Hippocampal formation (tissue), 2 donors: ENCODE results near the gene ARMC9.
"Not testable (repeated sequence)": the region's sequence is repeated elsewhere in the genome, so short reads cannot be mapped to it uniquely, and the experiment has no call there.

Experiments used
- DNase-seq, 2 donors: peaks; one replicate each; lab custom pipeline; 2025; lab: John Stamatoyannopoulos, UW

ARMC9 gene

DNA sequence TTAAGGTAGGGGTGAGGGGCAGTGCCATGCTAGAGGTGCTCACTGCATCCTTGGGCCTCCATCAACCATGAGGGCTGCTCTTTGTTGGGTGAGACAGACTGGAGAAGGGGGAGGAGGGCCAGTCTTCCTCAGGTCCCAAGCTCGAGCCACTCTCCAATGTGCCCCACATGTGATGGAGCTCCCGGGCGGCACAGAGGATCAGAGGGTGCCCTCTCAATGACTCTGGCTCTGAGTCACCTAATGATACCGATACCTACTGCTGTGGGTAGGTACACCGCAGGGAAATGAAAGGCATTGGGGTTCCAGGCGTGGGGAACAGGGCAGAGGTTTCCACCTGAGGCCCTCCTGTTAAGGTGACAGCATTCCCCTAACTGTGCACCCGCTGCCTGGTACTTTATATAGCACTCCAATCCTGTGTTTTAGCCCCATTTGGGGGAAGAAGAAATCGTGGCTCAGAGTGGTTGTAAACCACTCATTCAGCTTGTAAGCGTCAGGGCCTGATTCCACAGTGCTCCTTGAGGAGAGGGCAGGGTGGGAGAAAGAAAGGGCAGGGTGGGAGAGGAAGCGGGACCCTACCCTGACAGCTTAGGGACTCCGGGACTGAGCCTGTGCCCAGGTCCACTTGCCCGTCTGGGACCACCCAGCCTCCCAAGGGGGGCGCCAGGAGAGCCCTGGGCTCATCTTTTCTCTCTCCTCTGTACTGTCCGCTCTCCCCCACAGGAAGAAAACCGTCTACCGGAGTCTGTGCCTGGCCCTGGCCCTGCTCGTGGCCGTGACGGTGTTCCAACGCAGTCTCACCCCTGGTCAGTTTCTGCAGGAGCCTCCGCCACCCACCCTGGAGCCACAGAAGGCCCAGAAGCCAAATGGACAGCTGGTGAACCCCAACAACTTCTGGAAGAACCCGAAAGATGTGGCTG, 198.8 kb downstream of the ARMC9 start:
- DNase-seq, result no peak

GRCh38 chr2:231397928-231398294, 199.5 kb downstream of the ARMC9 start:
- no peak for DNase-seq

- DNase-seq, result no peak
These were observed 200.2 kb downstream of the ARMC9 start for GRCh38 chr2:231398585-231398984.

DNA sequence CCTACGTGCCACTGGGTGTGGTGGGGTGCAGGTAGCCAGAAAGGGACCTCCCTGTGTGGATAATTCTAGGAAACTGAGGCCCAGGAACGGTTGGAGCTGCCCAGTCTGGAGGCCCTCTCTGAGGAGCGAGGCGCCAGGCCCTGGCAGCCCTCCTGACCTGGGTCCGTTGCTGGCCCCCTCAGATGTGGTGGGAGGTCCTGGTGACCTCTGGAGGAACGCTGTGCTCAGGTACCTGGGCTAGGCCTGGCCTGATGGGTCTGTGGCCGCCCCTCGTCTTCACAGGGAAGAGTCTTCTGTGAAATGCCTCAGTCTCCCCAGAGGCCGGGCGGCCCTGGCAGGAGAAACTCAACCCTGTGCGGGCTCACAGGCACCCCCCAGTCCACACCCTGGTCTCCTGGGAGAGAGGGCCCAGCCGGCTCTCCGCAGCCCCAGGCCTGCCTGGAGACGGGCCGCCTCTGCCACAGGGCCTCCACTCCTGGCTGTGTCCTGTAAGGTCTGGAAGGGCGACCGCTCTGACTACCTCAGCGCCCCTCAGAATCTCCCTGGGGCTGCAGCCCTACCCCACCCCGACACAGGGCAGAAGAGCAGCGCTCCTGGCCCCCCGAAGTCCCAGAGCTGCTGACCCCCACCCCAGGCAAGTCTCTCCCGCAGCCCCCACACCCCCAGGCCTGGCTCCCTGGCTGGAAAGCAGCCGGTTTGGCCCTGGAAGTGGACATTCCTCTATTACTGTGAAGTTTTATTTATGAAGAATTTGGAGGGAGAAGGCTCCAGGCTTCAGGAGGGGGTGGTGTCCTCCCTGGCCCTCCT, 200.8 kb downstream of the ARMC9 start:
- no peak for DNase-seq

GRCh38 chr2:231399853-231400680, 201.6 kb downstream of the ARMC9 start:
- DNase-seq, result peak in 1 of 2 donors; percentile 40

DNA sequence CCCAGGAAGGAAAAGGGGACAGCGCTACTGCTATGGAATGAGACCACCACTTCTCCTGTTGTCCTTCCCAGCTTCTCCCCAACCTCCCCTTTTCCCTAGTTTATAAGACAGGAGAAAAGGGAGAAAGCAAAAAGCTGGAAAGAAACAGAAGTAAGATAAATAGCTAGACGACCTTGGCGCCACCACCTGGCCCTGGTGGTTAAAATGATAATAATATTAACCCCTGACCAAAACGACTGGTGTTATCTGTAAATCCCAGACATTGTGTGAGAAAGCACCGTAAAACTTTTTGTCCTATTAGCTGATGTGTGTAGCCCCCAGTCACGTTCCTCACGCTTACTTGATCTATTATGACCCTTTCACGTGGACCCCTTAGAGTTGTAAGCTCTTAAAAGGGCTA, 202.2 kb downstream of the ARMC9 start:
- DNase-seq, result not testable (repeated sequence)

GRCh38 chr2:231401101-231401500, 202.7 kb downstream of the ARMC9 start:
- DNase-seq, result not testable (repeated sequence)

DNA sequence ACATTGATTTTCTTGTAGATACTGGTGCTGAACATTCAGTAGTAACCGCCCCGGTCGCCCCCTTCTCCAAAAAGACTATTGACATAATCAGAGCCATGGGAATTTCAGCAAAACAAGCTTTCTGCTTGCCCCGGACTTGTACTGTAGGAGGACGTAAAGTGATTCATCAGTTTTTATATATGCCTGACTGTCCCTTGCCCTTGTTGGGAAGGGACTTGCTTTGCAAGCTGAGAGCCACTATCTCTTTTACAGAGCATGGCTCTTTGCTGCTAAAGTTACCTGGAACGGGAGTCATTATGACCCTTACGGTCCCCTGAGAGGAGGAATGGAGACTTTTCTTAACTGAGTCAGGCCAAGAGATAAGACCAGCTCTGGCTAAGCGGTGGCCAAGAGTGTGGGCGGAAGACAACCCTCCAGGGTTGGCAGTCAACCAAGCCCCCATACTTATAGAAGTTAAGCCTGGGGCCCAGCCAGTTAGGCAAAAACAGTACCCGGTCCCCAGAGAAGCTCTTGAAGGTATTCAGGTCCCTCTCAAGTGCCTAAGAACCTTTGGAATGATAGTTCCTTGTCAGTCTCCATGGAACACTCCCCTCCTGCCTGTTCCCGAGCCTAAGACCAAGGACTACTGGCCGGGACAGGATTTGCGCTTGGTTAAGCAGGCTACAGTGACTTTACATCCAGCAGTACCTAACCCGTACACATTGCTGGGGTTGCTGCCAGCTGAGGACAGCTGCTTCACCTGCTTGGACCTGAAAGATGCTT, 205.2 kb downstream of the ARMC9 start:
- not testable (repeated sequence) for DNase-seq

GRCh38 chr2:231404183-231404578, 205.8 kb downstream of the ARMC9 start:
- not testable (repeated sequence) for DNase-seq

DNA sequence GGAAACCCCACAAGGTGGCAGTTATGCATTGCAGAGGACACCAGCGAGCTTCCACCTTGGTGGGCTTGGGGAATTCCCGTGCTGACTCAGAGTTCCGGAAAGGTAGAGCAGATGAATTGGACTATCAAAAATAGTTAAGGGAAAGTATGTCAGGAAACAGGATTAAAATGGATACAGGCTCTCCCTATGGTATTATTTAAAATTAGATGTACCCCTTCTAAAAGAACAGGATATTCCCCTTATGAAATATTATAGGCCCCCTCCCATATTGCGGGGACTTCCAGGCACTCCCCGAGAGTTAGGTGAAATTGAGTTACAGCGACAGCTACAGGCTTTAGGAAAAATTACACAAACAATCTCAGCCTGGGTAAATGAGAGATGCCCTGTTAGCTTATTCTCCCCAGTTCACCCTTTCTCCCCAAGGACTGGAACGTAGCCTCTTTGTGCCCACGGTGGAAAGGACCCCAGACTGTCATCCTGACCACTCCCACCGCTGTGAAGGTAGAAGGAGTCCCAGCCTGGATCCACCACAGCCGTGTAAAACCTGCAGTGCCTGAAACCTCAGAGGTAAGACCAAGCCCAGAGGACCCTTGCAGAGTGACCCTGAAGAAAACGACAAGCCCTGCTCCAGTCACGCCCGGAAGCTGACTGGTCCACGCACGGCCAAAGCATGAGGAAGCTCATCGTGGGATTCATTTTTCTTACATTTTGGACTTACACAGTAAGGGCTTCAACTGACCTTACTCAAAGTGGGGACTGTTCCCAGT, 207.4 kb downstream of the ARMC9 start:
- not testable (repeated sequence) for DNase-seq

DNA sequence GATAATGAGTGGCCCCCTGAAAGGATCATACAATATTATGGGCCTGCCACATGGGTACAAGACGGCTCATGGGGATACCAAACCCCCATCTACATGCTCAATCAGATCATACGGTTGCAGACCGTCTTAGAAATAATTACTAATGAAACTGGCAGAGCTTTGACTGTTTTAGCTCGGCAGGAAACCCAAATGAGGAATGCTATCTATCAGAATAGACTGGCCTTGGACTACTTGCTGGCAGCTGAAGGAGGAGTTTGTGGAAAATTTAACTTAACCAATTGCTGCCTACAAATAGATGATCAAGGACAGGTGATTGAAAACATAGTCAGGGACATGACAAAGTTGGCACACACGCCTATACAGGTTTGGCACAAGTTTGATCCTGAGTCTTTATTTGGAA, 209.3 kb downstream of the ARMC9 start:
- not testable (repeated sequence) for DNase-seq

GRCh38 chr2:231408304-231408703, 209.9 kb downstream of the ARMC9 start:
- not testable (repeated sequence) for DNase-seq

DNA sequence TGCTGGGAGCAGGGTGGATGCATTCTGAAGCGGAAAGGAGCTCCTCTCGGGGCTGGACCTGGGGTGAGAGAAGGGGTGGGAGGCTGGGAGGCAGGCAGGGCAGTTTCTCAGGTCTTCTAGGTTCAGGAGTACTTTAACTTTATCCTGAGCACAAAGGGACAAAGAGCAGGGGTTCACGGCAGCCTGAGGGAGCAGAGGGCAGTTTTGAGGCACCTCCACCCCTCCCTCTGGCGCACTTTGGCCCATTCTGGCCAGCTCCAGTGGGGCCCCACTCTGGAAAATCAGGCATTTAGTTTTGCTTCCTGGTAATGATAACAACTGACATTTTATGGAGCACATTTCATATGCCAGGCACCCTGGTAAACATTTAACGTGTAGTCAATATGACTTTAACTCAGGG, 211.3 kb downstream of the ARMC9 start:
- no peak for DNase-seq

- no peak for DNase-seq
These were observed 212.0 kb downstream of the ARMC9 start for GRCh38 chr2:231410293-231411004.

DNA sequence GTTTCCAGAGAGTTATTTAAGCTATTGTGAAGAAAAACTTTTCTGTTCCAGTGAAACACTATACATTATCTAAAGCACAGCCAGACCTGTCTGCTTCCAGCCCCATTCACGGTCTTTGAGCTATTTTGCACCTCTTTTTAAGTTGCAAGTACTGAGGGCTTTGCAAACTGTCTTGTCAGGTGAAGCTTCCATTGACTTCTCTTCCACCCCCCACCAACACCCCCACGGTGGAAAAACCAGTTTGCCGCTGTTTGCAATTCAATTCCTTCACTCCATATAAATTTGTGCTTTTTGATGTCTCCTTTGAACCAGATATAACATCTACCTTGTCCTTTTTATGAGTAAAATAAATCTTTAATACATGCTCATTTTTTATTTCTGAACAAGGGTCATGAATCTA, 212.8 kb downstream of the ARMC9 start:
- no peak for DNase-seq

GRCh38 chr2:231411831-231412617, 213.6 kb downstream of the ARMC9 start:
- DNase-seq, result peak; percentile 73 to 76

DNA sequence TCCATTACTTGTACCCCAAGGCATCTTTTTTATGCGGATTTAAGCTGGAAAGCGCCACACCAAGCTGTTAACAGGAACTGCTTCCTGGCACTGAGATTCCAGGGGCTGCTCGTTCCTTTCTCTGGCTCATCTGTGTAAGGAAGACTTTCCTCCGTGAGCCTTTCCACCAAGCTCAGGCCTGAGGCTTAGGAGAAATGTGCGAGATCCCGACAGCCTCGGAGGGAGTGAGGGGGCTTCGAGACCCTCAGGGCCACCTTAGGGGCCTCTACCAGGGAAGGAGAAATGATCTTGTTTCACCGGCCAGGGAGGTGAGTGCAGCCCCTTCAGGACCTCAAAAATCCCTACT, 214.2 kb downstream of the ARMC9 start:
- no peak for DNase-seq

- DNase-seq, result no peak
These were observed 215.0 kb downstream of the ARMC9 start for GRCh38 chr2:231413456-231413855.

- DNase-seq, result no peak
These were observed 215.6 kb downstream of the ARMC9 start for GRCh38 chr2:231413921-231414476.
